B cell (primary cell): ENCODE measurements around the gene SPTAN1. TPM values are rescaled to one million over a fixed set of nuclear protein-coding genes. Genes with fewer than 3 reads are reported as not detected.

Experiments
- ATAC-seq: fragments of 200-7000 bp; cut with Tn5 transposase; one replicate; pipeline ENCODE4 v1.10.0; 2021; ENCODE audit warnings: low read depth, mild to moderate bottlenecking, moderate number of reproducible peaks, moderate library complexity
- CTCF ChIA-PET: fragments of 350-600 bp; sonication (Branson Sonifier 250); formaldehyde crosslinking; loops from one replicate; lab custom pipeline; 2021; ENCODE audit warnings: antibody characterized with exemption, inconsistent platforms; lab: Charles Lee
- POLR2A ChIA-PET: fragments of 350-600 bp; sonication (Branson Sonifier 250); formaldehyde crosslinking; loops from one replicate; lab custom pipeline; 2021; ENCODE audit warnings: antibody characterized with exemption; lab: Charles Lee
- DNase-seq: peaks from one replicate; pipeline ENCODE4 v3.0.0; 2013
- H2AFZ ChIP-seq: 2 replicates; pipeline ENCODE4 v1.6.1; 2012; ENCODE audit warnings: mild to moderate bottlenecking, low read depth, low read length; ENCODE audit not compliant: insufficient read depth, poor library complexity, severe bottlenecking
- H3K27ac ChIP-seq, 2 donors: 1 replicate in 1 of 2; 2 replicates in 1 of 2; pipeline ENCODE4 v1.5.1; 2012 to 2013; ENCODE audit warnings: low read length in 2 of 2, mild to moderate bottlenecking in 2 of 2, moderate library complexity in 1 of 2
- H3K27me3 ChIP-seq, 4 experiments: fragments of 200-600 bp in 1 of 4; sonication (generic) in 1 of 4; replicated peaks in 1 of 4; 1 replicate in 2 of 4; 2 replicates in 2 of 4; pipeline versions ENCODE4 v1.6.1 to v1.7.0; 2013 to 2016; ENCODE audit warnings: low read length in 3 of 4, mild to moderate bottlenecking in 2 of 4, mixed read lengths in 1 of 4, moderate library complexity in 1 of 4; ENCODE audit not compliant: insufficient read depth in 4 of 4, control insufficient read depth in 3 of 4; ENCODE audit errors: control extremely low read depth in 1 of 4
- H3K36me3 ChIP-seq, 2 experiments: replicated peaks in 1 of 2; 1 replicate in 1 of 2; 2 replicates in 1 of 2; pipeline versions ENCODE4 v1.6.1 to v1.7.1; 2013; ENCODE audit warnings: low read length in 1 of 2; ENCODE audit not compliant: insufficient read depth in 2 of 2, control insufficient read depth in 1 of 2; ENCODE audit errors: control extremely low read depth in 1 of 2, extremely low read depth in 1 of 2
- H3K4me1 ChIP-seq, 2 donors: fragments of 200-600 bp in 1 of 2; sonication (generic) in 1 of 2; 1 replicate in 1 of 2; 2 replicates in 1 of 2; pipeline versions ENCODE4 v1.5.1 to v1.6.1; 2013 to 2017; ENCODE audit warnings: low read length in 2 of 2; ENCODE audit not compliant: control insufficient read depth in 2 of 2, insufficient read depth in 2 of 2
- H3K4me2 ChIP-seq: replicated peaks from 2 replicates; pipeline ENCODE3; 2012; ENCODE audit warnings: mild to moderate bottlenecking, low read depth, low read length; ENCODE audit not compliant: poor library complexity, severe bottlenecking
- H3K4me3 ChIP-seq, 5 experiments: fragments of 200-600 bp in 1 of 5; sonication (generic) in 1 of 5; 1 replicate in 3 of 5; 2 replicates in 2 of 5; pipeline versions ENCODE4 v1.5.1 to v1.7.0; 2011 to 2016; ENCODE audit warnings: low read length in 4 of 5, mild to moderate bottlenecking in 4 of 5, low read depth in 2 of 5, control low read depth in 1 of 5, moderate library complexity in 1 of 5; ENCODE audit not compliant: insufficient read depth in 1 of 5; ENCODE audit errors: control extremely low read depth in 1 of 5, extremely low read depth in 1 of 5
- H3K79me2 ChIP-seq: fragments of 200-600 bp; sonication (generic); one replicate; pipeline ENCODE4 v1.6.0; 2016; ENCODE audit warnings: low read length; ENCODE audit not compliant: control insufficient read depth, insufficient read depth
- H3K9ac ChIP-seq: fragments of 200-600 bp; sonication (generic); 2 replicates; pipeline ENCODE4 v1.6.1; 2017; ENCODE audit warnings: mild to moderate bottlenecking, low read length, moderate library complexity
- H3K9me3 ChIP-seq, 3 donors: one replicate each; pipeline versions ENCODE4 v1.6.1 to v1.7.1; 2013; ENCODE audit warnings: low read length in 2 of 3; ENCODE audit not compliant: control insufficient read depth in 2 of 3, insufficient read depth in 1 of 3; ENCODE audit errors: control extremely low read depth in 1 of 3
- H4K20me1 ChIP-seq: 2 replicates; pipeline ENCODE4 v1.6.0; 2012; ENCODE audit warnings: mild to moderate bottlenecking, low read length; ENCODE audit not compliant: insufficient read depth, control insufficient read depth, poor library complexity, severe bottlenecking
- H3K27ac Mint-ChIP-seq: one replicate; pipeline ENCODE4 v1.8.0; 2021; ENCODE audit warnings: mixed read lengths
- H3K27me3 Mint-ChIP-seq: one replicate; pipeline ENCODE4 v1.8.0; 2021; ENCODE audit warnings: mixed read lengths
- H3K4me1 Mint-ChIP-seq: one replicate; pipeline ENCODE4 v1.8.0; 2021; ENCODE audit warnings: mixed read lengths
- H3K4me3 Mint-ChIP-seq: one replicate; pipeline ENCODE4 v1.8.0; 2021; ENCODE audit warnings: mixed read lengths
- H3K9me3 Mint-ChIP-seq: one replicate; pipeline ENCODE4 v1.8.0; 2022; ENCODE audit warnings: mixed read lengths; ENCODE audit not compliant: insufficient read depth
- EZH2 ChIP-seq: IDR thresholded peaks from 2 replicates; pipeline ENCODE4 v1.6.1; 2012; ENCODE audit warnings: borderline replicate concordance, low read depth, mild to moderate bottlenecking, moderate library complexity, low read length; ENCODE audit not compliant: insufficient read depth, poor library complexity, severe bottlenecking
- WGBS: methylation state at CpG from one replicate; pipeline ENCODE4 v1.1.5; 2013; ENCODE audit warnings: missing lambda C conversion rate; ENCODE audit not compliant: insufficient coverage; 5-methylcytosine and 5-hydroxymethylcytosine counted together
- intact Hi-C: fragments of 100-400 bp; cut with micrococcal nuclease; formaldehyde crosslinking; loops from one replicate; pipeline ENCODE4 v1.10.0; 2022
- polyA plus RNA-seq: library from polyadenylated mRNA; depleted of rRNA; stranded (reverse); fragments of >200 nt; gene quantifications from 2 replicates; pipeline ENCODE4 v1.2.3, GENCODE V29; 2012
- total RNA-seq, 2 donors: library from RNA; stranded (reverse); fragments of 120-200 nt in 1 of 2; gene quantifications; 1 replicate in 1 of 2; 2 replicates in 1 of 2; pipeline versions ENCODE4 v1.2.3 to v1.2.4, GENCODE V29; 2013 to 2022
- TF ChIP-seq, protein P1 (sequence below): fragments of 200-600 bp; IDR thresholded peaks from one replicate; pipeline ENCODE4 v1.8.0; 2022; ENCODE audit warnings: antibody characterized with exemption, mild to moderate bottlenecking

SPTAN1 gene
- total and polyA plus RNA-seq, 2 donors (not counting 1 experiment from before 2014, with no cell fraction given), result 129 to 351 TPM

DNA sequence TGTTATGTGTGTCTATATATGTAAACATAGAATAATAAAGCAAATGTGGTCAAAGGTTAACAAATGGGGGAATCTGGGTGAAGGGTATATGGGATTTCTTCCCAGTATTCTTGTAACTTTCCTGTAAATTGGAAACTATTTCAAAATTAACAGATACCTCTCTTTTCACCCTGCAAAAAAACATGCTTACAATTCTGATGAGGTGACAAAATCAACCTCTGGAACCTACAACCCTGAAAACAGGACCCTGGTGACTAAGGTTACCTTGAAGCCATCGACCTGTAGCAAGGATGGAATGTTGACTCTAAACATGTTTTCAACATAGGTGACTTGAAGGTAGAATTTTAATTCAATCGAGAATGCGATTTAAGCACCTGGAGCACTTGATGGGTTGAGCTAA lies 5.9 kb upstream of the SPTAN1 start:
- Histone ChIP-seq H3K4me3 (no peak overlapping the region), H3K79me2 (no peaks in the 10 kb centered on the region), H3K36me3 (peaks cover 0 to 7% of the 10 kb centered on the region in 2 experiments), H3K9me3 (no peaks in the 10 kb centered on the region), H2AFZ (no peak overlapping the region), H3K4me1 (peaks cover 3 to 4% of the 10 kb centered on the region in 2 donors), H3K27ac (no peak overlapping the region), H3K27me3 (no peaks in the 10 kb centered on the region), H3K4me2 (no peak overlapping the region), H4K20me1 (no peaks in the 10 kb centered on the region), H3K9ac (no peak overlapping the region)
- intact Hi-C loops, result no loop called here
- DNase-seq (no peak), ATAC-seq (no peak)
- Mint-ChIP-seq H3K4me3 (no peak overlapping the region), H3K27ac (no peak overlapping the region), H3K27me3 (no peaks in the 10 kb centered on the region), H3K9me3 (no peaks in the 10 kb centered on the region), H3K4me1 (peaks cover 4% of the 10 kb centered on the region)
- no peak for TF ChIP-seq EZH2
- TF ChIP-seq, protein P1, sequence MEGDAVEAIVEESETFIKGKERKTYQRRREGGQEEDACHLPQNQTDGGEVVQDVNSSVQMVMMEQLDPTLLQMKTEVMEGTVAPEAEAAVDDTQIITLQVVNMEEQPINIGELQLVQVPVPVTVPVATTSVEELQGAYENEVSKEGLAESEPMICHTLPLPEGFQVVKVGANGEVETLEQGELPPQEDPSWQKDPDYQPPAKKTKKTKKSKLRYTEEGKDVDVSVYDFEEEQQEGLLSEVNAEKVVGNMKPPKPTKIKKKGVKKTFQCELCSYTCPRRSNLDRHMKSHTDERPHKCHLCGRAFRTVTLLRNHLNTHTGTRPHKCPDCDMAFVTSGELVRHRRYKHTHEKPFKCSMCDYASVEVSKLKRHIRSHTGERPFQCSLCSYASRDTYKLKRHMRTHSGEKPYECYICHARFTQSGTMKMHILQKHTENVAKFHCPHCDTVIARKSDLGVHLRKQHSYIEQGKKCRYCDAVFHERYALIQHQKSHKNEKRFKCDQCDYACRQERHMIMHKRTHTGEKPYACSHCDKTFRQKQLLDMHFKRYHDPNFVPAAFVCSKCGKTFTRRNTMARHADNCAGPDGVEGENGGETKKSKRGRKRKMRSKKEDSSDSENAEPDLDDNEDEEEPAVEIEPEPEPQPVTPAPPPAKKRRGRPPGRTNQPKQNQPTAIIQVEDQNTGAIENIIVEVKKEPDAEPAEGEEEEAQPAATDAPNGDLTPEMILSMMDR, result no peak
- ChIA-PET POLR2A (no interaction called here), CTCF (no interaction called here)
- 100% methylated on average over 3 of the region's 3 CpGs for WGBS

DNA sequence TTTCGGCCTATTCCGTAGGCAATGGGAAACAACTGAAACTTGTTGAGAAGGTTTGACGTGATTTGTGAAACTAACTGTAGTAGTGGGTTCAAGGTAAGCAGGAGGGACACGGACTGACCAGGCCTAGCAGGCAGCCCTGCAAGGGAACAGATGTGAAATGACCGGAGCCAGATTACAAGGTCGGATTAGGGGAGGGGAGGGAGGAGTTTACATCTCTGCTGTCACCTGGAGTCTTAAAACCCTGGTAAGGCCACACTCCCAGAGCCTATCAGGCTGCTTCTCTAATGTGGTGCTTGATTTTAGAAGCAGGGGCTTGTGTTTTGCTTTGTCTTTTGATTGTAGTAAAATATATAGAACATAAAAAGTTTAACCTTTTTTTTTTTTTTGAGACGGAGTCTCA lies 3.5 kb upstream of the SPTAN1 start:
- no peak overlapping the region for H3K27ac Mint-ChIP-seq
- Histone ChIP-seq H3K4me1 (peaks cover 12 to 16% of the 10 kb centered on the region in 2 donors), H3K4me2 (no peak overlapping the region), H3K36me3 (no peaks in the 10 kb centered on the region), H3K27ac (no peak overlapping the region), H3K9me3 (no peaks in the 10 kb centered on the region), H3K27me3 (no peaks in the 10 kb centered on the region), H3K4me3 (no peak overlapping the region), H4K20me1 (no peaks in the 10 kb centered on the region), H3K79me2 (peaks cover 12% of the 10 kb centered on the region), H2AFZ (no peak overlapping the region), H3K9ac (no peak overlapping the region)
- intact Hi-C loops, result no loop called here
- ATAC-seq, result no peak
- no peak overlapping the region for H3K4me3 Mint-ChIP-seq
- ChIA-PET POLR2A (no interaction called here), CTCF (interaction anchor here (1.7 kb wide), 1 partner anchor 10 kb away, joined by 4 read pairs; no protein-coding TSS in a partner anchor)
- H3K27me3 Mint-ChIP-seq, result no peaks in the 10 kb centered on the region
- DNase-seq, result no peak
- peaks cover 9% of the 10 kb centered on the region for H3K4me1 Mint-ChIP-seq
- no peak for TF ChIP-seq EZH2
- TF ChIP-seq, protein P1, result no peak
- WGBS, result 100% methylated on average over 5 of the region's 7 CpGs
- no peaks in the 10 kb centered on the region for H3K9me3 Mint-ChIP-seq
